Fibroblast of skin of right quadriceps (primary cell): Measurements from ENCODE around the gene TIA1.
"Not testable (repeated sequence)": the region's sequence is repeated elsewhere in the genome, so short reads cannot be mapped to it uniquely, and the experiment has no call there.

ENCODE experiments used
- DNase-seq: peaks from one replicate; pipeline ENCODE4 v3.0.0-alpha.2; 2013

TIA1 gene

GRCh38 chr2:70248181-70248847 lies at the start of gene TIA1:
Gene TIA1, minus strand, starts transcription at chr2:70248628. Its CDS starts 198 bp downstream, at chr2:70248430.
- peak; percentile 98 for DNase-seq

- not testable (repeated sequence) for DNase-seq
These were observed 49.4 kb upstream of the TIA1 start for GRCh38 chr2:70297828-70298227.

- DNase-seq: no peak
These were observed 35.2 kb upstream of the TIA1 start for GRCh38 chr2:70283500-70284191.

DNA sequence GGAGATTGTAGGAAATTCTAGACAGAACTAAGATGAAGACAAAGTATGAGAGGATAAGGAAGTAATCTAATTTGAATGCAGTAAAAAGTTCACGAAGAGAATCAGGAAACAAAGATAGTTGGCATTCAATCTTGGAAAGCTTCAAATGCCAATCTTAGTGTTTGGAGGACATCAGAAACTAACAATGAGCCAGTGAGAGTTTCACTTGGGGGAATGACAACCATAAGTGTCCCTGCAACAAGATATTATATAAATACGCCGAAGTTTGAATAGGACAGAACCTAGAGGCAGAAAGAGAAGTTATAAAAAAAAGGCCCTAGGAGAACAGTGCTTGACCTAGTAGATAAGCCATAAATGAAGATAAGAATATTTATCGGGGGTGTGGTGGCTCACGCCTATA lies 34.0 kb upstream of the TIA1 start:
- no peak for DNase-seq

DNA sequence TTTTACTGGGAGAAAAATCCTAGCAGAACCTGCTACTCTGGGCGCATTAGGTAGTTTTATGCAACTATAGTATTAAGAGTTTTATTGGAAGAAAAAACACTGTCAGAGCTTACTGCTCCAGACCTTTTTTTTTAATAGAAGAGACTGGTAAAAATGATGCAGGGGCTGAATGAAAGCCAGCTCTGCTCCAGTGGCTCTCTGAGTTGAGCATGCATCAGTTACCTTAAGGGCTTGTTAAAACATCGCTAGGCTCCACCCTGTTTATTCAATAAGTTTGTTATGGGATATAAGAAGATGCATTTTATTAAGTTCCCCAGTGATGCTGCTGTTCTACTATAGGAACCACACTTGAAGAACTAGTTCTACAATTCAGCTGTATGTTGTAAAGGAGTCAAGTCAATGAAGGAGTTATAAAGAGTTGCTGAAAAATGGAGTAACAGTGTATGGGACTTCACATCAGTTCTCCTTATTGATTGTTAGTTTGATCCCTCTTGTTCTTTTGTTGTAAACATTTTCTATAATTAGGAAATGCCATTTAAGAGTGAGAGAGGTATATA lies 31.9 kb upstream of the TIA1 start:
- DNase-seq: no peak

DNA sequence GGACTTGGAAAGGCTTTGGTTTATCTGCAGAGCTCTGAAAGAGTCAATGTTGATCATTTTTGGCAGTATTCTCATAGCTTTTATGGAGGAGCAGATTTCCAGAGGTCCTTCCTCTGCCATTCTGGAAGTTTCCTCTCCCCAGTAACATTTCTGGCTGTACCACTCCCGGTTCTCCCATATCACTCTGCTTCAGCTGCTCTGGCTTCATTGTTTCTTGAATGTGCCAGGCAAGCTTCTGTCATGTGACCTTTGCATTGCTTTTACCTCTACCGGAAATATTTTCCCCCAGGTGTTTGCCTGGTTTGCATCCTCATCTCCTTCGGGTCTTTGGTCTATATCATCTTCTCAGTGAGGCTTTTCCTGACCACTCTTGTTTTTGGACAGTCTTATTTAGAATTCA lies 21.9 kb upstream of the TIA1 start:
- no peak for DNase-seq

- not testable (repeated sequence) for DNase-seq
These were observed 21.2 kb upstream of the TIA1 start for GRCh38 chr2:70269422-70270302.

DNA sequence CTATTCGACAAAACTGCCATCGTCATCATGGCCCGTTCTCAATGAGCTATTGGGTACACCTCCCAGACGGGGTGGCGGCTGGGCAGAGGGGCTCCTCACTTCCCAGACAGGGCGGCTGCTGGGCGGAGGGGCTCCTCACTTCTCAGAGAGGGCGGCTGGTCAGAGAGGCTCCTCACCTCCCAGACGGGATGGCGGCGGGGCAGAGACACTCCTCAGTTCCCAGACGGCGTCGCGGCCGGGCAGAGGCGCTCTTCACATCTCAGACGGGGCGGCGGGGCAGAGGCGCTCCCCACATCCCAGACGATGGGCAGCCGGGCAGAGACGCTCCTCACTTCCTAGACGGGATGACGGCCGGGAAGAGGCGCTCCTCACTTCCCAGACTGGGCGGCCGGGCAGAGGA lies 18.5 kb upstream of the TIA1 start:
- DNase-seq: not testable (repeated sequence)

GRCh38 chr2:70261501-70261900 lies 13.1 kb upstream of the TIA1 start:
- no peak for DNase-seq

- DNase-seq: no peak
These were observed 10.1 kb upstream of the TIA1 start for GRCh38 chr2:70258532-70258875.

- DNase-seq: no peak
These were observed 7.3 kb upstream of the TIA1 start for GRCh38 chr2:70255637-70256314.

DNA sequence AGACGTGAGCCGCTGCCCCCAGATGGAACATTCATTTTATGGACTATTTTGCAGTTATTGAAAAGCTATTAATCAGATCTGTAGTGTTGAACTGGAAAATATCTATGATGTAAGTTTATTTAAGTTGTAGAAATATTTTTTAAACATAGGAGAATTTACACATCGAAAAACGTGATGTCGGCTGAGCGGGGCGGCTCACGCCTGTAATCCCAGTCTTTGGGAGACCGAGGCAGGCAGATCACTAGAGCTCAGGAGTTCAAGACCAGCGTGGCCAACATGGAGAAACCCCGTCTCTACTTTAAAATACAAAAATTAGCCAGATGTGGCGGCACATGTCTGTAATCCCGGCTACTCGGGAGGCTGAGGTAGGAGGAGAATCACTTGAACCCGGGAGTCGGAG lies 2.0 kb upstream of the TIA1 start:
- DNase-seq: no peak

GRCh38 chr2:70247364-70248180 lies 856 bp downstream of the TIA1 start:
- peak; percentile 24 for DNase-seq

GRCh38 chr2:70243806-70244584 lies 4.4 kb downstream of the TIA1 start:
- DNase-seq: no peak

DNA sequence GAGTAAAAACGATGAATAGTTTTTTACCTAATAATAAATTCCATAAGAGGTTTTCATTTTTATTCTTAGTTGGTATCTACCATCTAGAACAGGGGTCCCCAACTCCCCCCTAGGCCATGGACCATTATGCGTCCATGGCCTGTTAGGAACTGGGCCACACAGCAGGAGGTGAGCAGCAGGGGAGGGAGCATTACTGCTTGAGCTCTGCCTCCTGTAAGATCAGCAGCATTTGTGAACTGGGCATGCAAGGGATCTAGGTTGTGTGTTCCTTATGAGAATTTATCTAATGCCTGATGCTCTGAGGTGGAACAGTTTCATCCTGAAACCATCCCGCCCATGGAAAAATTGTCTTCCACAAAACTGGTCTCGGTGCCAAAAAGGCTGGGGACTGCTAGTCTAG lies 5.9 kb downstream of the TIA1 start:
- no peak for DNase-seq

GRCh38 chr2:70241340-70241739 lies 7.1 kb downstream of the TIA1 start:
- no peak for DNase-seq

DNA sequence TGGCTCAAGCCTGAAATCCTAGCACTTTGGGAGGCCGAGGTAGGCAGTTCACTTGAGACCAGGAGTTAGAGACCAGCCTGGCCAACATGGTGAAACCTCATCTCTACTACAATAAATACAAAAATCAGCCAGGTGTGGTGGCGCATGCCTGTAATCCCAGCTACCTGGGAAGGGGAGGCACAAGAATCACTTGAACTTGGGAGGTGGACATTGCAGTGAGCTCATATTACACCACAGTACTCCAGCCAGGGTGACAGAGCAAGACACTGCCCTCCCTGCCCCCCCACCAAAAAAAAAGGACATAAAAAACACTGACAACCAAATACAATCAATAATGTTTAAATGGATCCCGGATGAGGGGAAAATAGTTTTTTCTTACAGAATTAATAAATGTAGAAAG lies 7.8 kb downstream of the TIA1 start:
- no peak for DNase-seq

GRCh38 chr2:70233926-70234325 lies 14.5 kb downstream of the TIA1 start:
- no peak for DNase-seq

GRCh38 chr2:70226781-70227180 lies 21.6 kb downstream of the TIA1 start:
- DNase-seq: no peak

- DNase-seq: not testable (repeated sequence)
These were observed 25.1 kb downstream of the TIA1 start for GRCh38 chr2:70223305-70223704.

DNA sequence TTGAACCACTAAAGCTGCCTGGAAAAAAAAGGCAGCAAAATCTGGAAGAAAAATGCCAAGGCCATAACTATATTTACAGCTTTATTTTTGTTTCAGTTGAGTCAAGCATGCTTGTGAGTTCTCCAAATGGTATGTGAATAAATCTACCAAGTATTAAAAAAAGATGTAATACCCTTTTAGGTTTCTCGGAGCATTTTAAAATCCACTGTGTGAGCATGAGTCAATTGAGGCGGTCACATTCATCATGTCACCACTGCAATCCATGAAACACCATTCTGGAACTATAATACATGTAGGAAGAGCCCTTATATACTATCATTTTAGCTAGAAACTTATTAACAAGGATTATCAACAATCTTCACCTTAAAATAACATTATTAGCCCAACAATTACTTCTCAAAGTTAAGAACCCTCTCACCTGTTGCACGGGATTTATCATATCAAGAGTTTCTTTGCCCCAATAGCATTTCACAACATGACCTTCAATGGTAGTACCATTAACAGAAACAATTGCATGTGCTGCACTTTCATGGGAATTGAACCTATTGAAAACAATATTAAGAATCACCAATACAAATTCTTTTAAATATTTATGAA lies 33.4 kb downstream of the TIA1 start:
- peak; percentile 95 for DNase-seq
